RWPE2 (cell line): Measurements from ENCODE around the gene DPP10.
A peak's percentile ranks its signal among the peaks of the same experiment; 100 is the strongest.

ENCODE experiments used
- ATAC-seq: fragments of 200-7000 bp; cut with Tn5 transposase; 3 replicates; pipeline ENCODE4 v1.9.1; 2021; ENCODE audit warnings: low read depth
- DNase-seq: peaks from one replicate; pipeline ENCODE4 v3.0.0-alpha.2; 2020; ENCODE audit warnings: low spot score
- H3K27ac ChIP-seq: fragments of 450-650 bp; 2 replicates; pipeline ENCODE4 v1.5.1; 2017; ENCODE audit warnings: mild to moderate bottlenecking; ENCODE audit not compliant: poor library complexity, severe bottlenecking
- H3K27me3 ChIP-seq: fragments of 250-450 bp; sonication (Bioruptor Pico); 2 replicates; pipeline ENCODE4 v1.5.1; 2021; ENCODE audit warnings: mild to moderate bottlenecking, moderate library complexity; ENCODE audit not compliant: insufficient read depth, poor library complexity, severe bottlenecking
- H3K36me3 ChIP-seq: fragments of 250-450 bp; sonication (Bioruptor Pico); 2 replicates; pipeline ENCODE4 v1.5.1; 2020; ENCODE audit warnings: low read depth, mild to moderate bottlenecking, moderate library complexity
- H3K4me1 ChIP-seq: fragments of 250-450 bp; sonication (Bioruptor Pico); 2 replicates; pipeline ENCODE4 v1.5.1; 2021; ENCODE audit warnings: mild to moderate bottlenecking, moderate library complexity; ENCODE audit not compliant: insufficient read depth, poor library complexity, severe bottlenecking
- H3K4me3 ChIP-seq: fragments of 250-450 bp; sonication (Bioruptor Pico); 2 replicates; pipeline ENCODE4 v1.5.1; 2021; ENCODE audit warnings: mild to moderate bottlenecking, moderate library complexity; ENCODE audit not compliant: severe bottlenecking
- H3K9me3 ChIP-seq: fragments of 250-450 bp; sonication (Bioruptor Pico); 2 replicates; pipeline ENCODE4 v1.5.1; 2021; ENCODE audit warnings: mild to moderate bottlenecking, moderate library complexity; ENCODE audit not compliant: severe bottlenecking
- CTCF ChIP-seq: fragments of 450-650 bp; IDR thresholded peaks from one replicate; pipeline ENCODE4 v1.5.1; 2017; ENCODE audit warnings: mild to moderate bottlenecking, moderate library complexity; ENCODE audit not compliant: poor library complexity, severe bottlenecking

DPP10 gene

DNA sequence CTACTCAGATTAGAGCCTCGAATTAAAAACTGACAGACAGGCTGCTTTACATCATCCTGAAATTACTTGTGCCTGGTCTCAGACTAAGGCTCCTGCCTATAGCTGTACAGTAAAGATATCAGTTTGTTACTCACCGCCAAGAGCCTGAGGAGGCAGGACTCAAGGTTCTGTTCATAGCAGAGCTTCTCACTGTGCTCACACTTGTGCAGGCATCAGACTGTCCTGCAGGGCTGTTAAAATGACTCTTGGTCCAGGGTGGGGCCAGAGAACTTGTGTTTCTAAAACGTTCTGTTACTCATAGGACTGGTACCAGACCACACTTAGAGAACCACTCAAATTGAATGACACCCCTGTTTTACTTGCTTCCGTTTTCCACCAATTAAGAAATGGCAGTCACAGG, 310.0 kb downstream of the DPP10 start:
- no peak for TF ChIP-seq CTCF

GRCh38 chr2:114753145-114753544, 310.7 kb downstream of the DPP10 start:
- DNase-seq (no peak), ATAC-seq (no peak)
- Histone ChIP-seq H3K4me3 (no peak overlapping the region), H3K4me1 (no peaks in the 10 kb centered on the region), H3K27ac (no peak overlapping the region), H3K27me3 (peaks cover under 1% of the 10 kb centered on the region), H3K36me3 (no peaks in the 10 kb centered on the region), H3K9me3 (no peaks in the 10 kb centered on the region)
- no peak for TF ChIP-seq CTCF

More for the DNA sequence above, 310.0 kb downstream of the DPP10 start:
- Histone ChIP-seq H3K4me1 (no peaks in the 10 kb centered on the region), H3K27me3 (no peaks in the 10 kb centered on the region), H3K4me3 (no peak overlapping the region), H3K27ac (no peak overlapping the region), H3K9me3 (no peaks in the 10 kb centered on the region), H3K36me3 (no peaks in the 10 kb centered on the region)
- no peak for DNase-seq
- ATAC-seq = no peak

DNA sequence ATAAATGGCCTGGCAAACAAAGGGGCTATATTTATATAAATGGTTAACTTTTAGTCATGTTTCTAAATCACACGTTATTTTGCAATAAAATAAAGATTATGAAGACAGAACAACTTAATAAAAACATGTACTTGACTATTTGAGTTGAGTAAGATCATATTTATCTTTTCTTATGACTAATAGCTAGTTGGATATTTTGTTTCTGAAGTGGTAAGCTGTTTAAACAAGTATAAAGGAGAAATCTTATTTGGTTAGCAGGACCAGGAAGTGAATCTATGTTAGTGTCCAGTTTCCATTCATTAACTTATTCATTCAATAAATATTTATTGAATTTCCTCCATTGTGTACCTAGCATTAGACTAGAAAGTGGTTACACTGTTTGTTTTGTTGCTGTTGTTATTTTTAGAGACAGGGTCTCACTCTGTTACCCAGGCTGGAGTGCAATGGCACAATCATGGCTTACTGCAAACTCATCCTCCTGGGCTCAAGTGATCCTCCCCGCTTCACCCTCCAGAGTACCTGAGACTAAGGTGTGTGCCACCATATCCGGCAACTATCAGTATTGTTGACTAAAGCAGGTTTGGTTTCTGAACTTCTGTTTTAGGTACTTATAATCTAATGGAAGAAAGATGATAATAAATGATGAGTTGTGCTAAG, 312.6 kb downstream of the DPP10 start:
- Histone ChIP-seq H3K27ac (no peak overlapping the region), H3K4me1 (no peaks in the 10 kb centered on the region), H3K4me3 (no peak overlapping the region), H3K36me3 (no peaks in the 10 kb centered on the region), H3K9me3 (no peaks in the 10 kb centered on the region), H3K27me3 (peaks cover 9% of the 10 kb centered on the region)
- ATAC-seq (peak; percentile 68), DNase-seq (no peak)
- TF ChIP-seq CTCF = no peak

- DNase-seq (no peak), ATAC-seq (no peak)
- H3K27ac ChIP-seq = no peak overlapping the region
- no peaks in the 10 kb centered on the region for H3K4me1 ChIP-seq
- H3K4me3 ChIP-seq = no peak overlapping the region
- H3K9me3 ChIP-seq = no peaks in the 10 kb centered on the region
- no peaks in the 10 kb centered on the region for H3K36me3 ChIP-seq
- TF ChIP-seq CTCF = no peak
- peaks cover 9% of the 10 kb centered on the region for H3K27me3 ChIP-seq
These were observed 319.9 kb downstream of the DPP10 start for GRCh38 chr2:114762376-114762775.

- Histone ChIP-seq H3K27me3 (peaks cover 9% of the 10 kb centered on the region), H3K36me3 (no peaks in the 10 kb centered on the region), H3K4me1 (no peaks in the 10 kb centered on the region), H3K9me3 (no peaks in the 10 kb centered on the region), H3K4me3 (no peak overlapping the region), H3K27ac (no peak overlapping the region)
- no peak for TF ChIP-seq CTCF
- no peak for DNase-seq
- ATAC-seq = no peak
These were observed 320.5 kb downstream of the DPP10 start for GRCh38 chr2:114762986-114763385.
